ENCODE results near the gene IL1RAPL1.

IL1RAPL1 gene

GRCh38 chrX:29858714-29859113, 1271.5 kb downstream of the IL1RAPL1 start:
- H3K27ac Mint-ChIP-seq = no peak overlapping the region
- no peaks in the 10 kb centered on the region for H3K36me3 Mint-ChIP-seq (ENCODE audit: low read depth)
- DNase-seq = no peak
- no peak for TF ChIP-seq CTCF (IDR thresholded peaks at IDR 0.05)
- peaks cover 2% of the 10 kb centered on the region for H3K27me3 Mint-ChIP-seq (ENCODE audit: low read depth, poor library complexity)
- no peaks in the 10 kb centered on the region for H3K9me3 Mint-ChIP-seq
- H3K4me3 Mint-ChIP-seq = no peak overlapping the region
- no peaks in the 10 kb centered on the region for H3K4me1 Mint-ChIP-seq

GRCh38 chrX:29862126-29862677, 1275.0 kb downstream of the IL1RAPL1 start:
- H3K4me3 Mint-ChIP-seq = no peak overlapping the region
- no peaks in the 10 kb centered on the region for H3K4me1 Mint-ChIP-seq
- no peak overlapping the region for H3K27ac Mint-ChIP-seq
- peaks cover 6% of the 10 kb centered on the region for H3K27me3 Mint-ChIP-seq (ENCODE audit: low read depth, poor library complexity)
- no peak for DNase-seq
- H3K9me3 Mint-ChIP-seq = no peaks in the 10 kb centered on the region
- no peaks in the 10 kb centered on the region for H3K36me3 Mint-ChIP-seq (ENCODE audit: low read depth)
- no peak for TF ChIP-seq CTCF (IDR thresholded peaks at IDR 0.05)

GRCh38 chrX:29867971-29868370, 1280.7 kb downstream of the IL1RAPL1 start:
- no peak for TF ChIP-seq CTCF (IDR thresholded peaks at IDR 0.05)
- no peak overlapping the region for H3K4me3 Mint-ChIP-seq
- H3K27ac Mint-ChIP-seq = no peak overlapping the region
- DNase-seq = no peak
- H3K27me3 Mint-ChIP-seq (ENCODE audit: low read depth, poor library complexity) = peaks cover 3% of the 10 kb centered on the region
- peaks cover 12% of the 10 kb centered on the region for H3K4me1 Mint-ChIP-seq
- H3K9me3 Mint-ChIP-seq = no peaks in the 10 kb centered on the region
- no peaks in the 10 kb centered on the region for H3K36me3 Mint-ChIP-seq (ENCODE audit: low read depth)

- no peak for TF ChIP-seq CTCF (IDR thresholded peaks at IDR 0.05)
- H3K4me1 Mint-ChIP-seq = peaks cover 12% of the 10 kb centered on the region
- no peak overlapping the region for H3K4me3 Mint-ChIP-seq
- H3K9me3 Mint-ChIP-seq = no peaks in the 10 kb centered on the region
- DNase-seq = no peak
- H3K27me3 Mint-ChIP-seq (ENCODE audit: low read depth, poor library complexity) = peaks cover 3% of the 10 kb centered on the region
- H3K36me3 Mint-ChIP-seq (ENCODE audit: low read depth) = no peaks in the 10 kb centered on the region
- no peak overlapping the region for H3K27ac Mint-ChIP-seq
Measured at GRCh38 chrX:29869837-29870236, 1282.6 kb downstream of the IL1RAPL1 start.

GRCh38 chrX:29870608-29871007, 1283.4 kb downstream of the IL1RAPL1 start:
- Mint-ChIP-seq H3K36me3 (ENCODE audit: low read depth) (no peaks in the 10 kb centered on the region), H3K27me3 (ENCODE audit: low read depth, poor library complexity) (peaks cover 2% of the 10 kb centered on the region), H3K9me3 (no peaks in the 10 kb centered on the region), H3K27ac (no peak overlapping the region), H3K4me1 (peaks cover 12% of the 10 kb centered on the region), H3K4me3 (no peak overlapping the region)
- no peak for DNase-seq
- no peak for TF ChIP-seq CTCF (IDR thresholded peaks at IDR 0.05)

GRCh38 chrX:29872831-29873230, 1285.6 kb downstream of the IL1RAPL1 start:
- Mint-ChIP-seq H3K4me3 (no peak overlapping the region), H3K27me3 (ENCODE audit: low read depth, poor library complexity) (no peaks in the 10 kb centered on the region), H3K4me1 (peaks cover 12% of the 10 kb centered on the region), H3K36me3 (ENCODE audit: low read depth) (no peaks in the 10 kb centered on the region), H3K9me3 (no peaks in the 10 kb centered on the region), H3K27ac (no peak overlapping the region)
- DNase-seq = no peak
- TF ChIP-seq CTCF (IDR thresholded peaks at IDR 0.05) = no peak
